RKO (cell line): Measurements from ENCODE around the gene CARD10.
"Not testable (repeated sequence)": the region's sequence is repeated elsewhere in the genome, so short reads cannot be mapped to it uniquely, and the experiment has no call there.

Source experiments
- DNase-seq: peaks from one replicate; pipeline ENCODE4 v3.0.0-alpha.2; 2016; ENCODE audit warnings: low spot score

The CARD10 gene

DNA sequence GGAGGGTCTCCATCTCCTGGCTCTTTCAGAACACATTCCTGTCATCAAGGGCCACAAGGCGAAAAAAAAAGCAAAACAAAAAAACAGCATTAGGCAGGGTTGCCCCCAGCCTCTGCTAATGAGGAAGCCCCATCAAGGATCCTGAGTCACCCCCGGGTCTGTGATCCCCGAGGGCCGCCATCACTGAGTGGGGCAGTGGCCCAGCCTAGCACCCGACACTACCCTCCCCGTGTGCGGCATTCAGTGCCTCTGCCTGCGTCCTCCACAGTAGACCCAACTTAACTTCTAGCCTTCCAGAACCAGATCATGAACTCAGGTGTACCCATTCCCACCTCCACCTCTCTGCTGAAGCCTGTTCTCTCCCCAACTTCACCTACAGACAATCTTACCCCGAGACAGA lies 34.5 kb upstream of the CARD10 start:
- no peak for DNase-seq

DNA sequence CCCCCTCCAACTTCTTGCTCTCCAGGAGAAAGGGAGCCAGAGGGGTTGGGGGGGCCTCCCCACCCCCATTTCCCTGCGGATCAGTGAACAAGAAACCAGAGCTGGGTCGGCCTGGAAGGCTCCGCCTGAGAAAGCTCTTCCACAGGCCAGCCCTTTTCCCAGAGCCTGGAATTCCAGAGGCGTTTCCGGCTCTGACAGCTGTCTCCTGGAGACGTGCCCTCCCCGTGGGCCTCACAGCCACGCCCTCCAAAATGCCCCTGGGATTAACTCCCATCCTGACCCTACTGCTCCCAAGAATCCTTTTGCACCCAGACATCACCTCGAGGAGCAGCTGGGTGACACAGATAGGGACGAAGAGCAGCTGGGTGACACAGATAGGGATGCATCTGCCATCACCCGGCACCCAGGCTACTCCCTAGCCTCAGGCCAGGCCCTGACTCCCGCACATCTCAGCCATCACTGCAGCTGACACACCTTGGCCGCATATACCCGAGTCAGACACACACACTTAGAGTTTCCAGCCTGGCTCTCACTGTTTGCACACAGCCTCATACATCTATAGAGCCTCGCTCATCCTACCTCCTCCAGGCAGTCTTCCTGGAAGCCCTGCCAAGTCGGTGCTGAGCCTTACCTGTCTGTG lies 33.4 kb upstream of the CARD10 start:
- no peak for DNase-seq

DNA sequence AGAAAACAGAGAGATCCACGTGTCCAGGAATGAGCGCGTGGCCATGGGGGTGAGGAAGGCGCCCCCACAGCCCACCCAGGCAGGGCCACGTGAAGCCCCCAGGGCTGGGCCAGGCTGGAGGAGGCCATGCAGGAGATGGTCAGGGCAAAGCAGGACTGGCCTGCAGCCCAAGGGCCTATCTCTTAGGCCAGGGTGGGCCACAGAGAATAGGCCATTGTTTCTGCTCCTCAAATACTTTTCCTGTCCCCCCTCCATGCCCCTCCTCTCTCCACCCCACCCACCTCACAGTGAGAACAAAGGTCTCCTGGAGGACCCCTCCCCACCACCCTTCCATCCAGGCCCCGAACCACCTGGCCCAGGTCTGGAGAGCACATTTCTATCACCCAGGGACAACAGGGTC lies 32.8 kb upstream of the CARD10 start:
- DNase-seq = no peak

DNA sequence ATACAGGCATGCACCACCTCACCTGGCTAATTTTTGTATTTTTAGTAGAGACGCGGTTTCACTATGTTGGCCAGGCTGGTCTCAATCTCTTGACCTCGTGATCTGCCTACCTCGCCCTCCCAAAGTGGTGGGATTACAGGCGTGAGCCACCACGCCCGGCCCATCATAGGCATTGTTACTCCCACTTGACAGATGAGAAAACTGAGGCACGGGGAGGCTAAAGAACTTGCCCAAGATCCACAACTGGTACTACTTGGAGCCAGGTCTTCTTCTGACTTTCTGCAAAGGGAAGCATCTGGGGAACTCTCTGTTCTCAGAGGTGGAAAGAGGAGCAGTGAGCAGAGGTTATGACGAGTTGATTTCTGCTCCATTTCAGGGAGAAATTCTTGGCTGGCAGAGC lies 31.7 kb upstream of the CARD10 start:
- not testable (repeated sequence) for DNase-seq

DNA sequence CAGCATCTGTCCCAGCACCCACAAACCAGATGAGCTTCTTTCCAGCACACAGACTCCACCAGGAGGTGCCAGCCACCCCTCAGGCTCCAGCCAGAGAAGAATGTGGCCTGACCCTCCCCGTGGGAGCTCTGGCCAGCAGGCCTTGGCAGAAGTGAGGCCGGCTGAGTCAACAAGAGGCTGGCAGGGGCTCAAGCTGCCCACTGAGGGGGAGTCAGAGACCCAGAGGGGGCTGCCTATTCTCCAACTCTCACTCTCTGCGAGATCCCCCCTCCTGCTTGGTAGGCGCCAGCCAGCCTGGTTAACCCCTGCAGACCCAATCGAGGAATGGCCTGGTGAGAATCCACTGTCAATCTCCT lies 30.5 kb upstream of the CARD10 start:
- DNase-seq = no peak

DNA sequence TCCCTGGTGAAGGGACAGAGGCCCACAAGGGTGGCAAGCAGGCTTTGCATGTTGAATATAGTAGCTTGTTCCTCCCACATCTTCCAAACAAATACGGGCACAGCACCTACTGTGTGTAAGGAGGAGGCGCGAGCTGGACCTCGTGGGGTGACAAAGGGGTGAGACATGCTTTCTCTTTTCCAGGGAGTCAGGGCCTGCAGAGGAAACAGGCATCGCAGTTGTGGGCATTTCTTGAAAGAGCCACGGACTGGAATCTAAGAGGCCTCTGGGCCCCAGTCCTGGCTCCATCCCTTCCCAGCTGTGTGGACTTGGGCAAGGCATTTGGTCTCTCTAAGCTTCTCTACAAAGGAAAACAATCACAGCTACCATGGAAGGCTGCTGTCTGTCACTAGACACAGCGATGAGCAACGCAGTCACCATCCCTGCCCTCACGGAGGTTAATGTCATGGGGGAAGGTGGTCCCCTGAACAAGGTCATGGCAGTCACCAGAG lies 28.1 kb upstream of the CARD10 start:
- no peak for DNase-seq

DNA sequence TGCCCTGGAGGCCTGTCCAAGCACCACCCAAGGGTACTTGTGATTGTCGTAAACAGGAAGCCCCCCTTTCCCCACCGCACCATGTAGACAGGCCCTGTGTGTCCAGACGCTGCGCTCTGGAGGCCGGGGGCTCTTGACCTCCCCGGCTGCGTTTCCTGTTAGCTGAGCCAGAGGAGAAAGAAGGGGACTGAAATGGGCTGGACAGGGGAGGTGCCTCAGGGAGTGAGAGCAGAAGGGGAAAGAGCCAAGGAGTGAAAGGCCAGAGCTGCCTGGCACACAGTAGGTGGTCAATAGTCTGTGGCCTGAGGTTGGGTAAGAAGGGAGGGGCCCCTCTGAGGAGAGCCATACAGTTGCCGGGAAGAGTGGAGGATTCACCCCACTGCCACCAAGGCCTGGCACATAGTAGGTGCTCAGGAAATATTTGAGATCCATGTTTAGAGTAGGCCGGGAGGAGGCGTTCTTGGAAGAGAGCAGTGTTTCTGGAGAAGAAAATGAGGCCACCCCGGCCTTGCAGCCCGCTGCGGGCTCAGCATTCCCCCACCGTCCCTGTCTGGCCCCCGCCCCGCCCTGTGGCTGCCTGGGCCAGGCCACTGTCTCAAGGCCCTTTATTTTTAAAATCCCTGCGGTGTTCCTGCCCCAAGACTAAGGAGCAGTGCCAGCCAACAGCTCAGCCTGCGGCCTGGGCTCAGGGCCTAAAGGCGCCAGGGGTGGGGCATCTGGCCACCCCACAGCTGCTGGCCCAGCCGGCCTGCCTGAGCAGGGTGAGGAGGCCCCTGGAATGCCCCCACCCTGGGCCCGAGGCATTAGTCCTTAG lies 27.4 kb upstream of the CARD10 start:
- DNase-seq = no peak

DNA sequence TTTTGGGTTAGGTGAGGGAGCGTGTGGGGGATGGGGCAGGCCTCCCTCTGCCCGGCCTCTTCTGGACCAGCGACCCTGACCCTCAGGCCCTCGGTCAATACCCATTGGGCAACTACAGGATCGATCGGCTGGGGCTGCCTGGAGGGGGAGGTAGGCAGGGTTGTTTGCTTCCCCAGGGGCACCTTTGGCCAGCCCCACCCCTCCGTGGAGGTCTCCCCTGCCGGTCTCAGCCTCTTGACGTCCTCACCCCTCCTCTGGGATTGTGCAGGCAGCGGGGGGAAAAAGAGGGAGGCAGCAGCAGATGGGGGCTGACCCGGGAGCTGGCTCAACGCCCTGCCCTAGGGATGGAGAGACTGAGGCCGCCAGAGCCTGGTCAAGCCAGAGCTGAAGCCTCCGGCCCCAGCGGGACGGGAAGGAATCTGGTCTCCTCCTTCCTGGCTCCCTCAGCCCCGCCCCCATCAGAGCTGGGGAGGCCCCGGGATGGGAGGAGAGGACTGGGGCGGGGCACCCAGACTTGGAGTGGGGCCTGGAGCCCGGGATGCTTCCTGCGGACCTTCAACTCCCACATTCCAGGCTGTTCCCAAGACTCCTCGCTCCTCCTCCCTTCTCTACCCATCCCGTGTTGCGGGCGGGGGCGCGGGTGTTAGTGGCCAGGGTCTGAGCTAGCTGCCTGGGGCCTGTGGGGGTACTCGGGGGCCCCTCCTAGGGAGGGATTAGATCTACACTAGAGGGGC lies 26.7 kb upstream of the CARD10 start:
- DNase-seq = peak; percentile 62

DNA sequence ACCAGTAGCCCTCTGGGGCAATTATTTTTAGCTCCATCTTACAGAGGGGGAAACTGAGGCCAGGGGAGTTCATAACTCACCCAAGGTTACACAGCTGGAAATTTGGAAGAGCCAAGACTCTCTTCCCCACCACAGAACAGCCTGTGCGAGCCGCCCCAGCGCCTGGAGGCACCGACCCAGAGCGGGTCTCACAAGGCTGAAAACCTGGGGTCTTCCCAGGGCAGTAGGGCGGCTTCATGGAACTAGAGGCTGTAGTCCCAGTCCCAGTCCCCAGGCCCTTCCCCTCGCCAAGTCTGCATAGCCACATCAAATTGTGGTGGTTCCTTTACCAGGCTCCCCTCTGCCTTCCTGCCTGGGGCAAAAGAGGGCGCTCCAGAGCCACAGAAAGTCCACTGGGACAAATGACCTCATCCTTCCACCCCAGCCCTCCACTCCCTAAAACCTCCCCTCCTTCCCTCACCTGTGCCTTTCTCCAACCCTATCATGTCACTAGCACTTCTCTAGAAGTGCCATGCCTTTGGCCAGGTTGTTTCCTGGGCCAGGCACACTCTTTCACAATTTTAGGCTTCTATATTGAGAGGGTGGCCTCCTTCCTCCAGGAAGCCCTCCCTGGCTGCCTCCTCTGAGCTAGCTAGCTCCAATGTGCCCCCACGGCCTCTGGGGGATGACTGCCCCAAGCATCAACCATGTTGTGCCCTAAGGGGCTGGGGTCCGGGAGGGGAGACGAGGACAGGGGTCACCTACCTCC lies 25.9 kb upstream of the CARD10 start:
- peak; percentile 58 for DNase-seq

DNA sequence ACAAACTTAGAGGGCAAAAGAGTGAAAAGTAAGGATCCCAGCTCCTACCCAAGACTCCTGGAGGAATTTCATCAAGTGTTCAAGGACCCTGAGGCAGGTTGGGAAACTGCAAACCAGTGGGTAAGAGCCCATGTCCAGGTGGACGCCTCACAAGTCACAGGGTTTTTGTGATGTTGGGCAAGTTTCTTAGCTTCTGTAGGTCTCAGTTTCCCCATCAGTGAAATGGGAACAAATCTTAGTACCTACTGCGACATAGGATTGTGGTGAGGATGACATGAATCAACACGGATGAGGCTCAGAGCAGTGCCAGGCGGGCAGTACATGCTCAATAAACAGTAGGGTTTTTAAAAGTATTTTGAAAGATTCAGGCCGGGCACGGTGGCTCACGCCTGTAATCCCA lies 23.7 kb upstream of the CARD10 start:
- DNase-seq = no peak

DNA sequence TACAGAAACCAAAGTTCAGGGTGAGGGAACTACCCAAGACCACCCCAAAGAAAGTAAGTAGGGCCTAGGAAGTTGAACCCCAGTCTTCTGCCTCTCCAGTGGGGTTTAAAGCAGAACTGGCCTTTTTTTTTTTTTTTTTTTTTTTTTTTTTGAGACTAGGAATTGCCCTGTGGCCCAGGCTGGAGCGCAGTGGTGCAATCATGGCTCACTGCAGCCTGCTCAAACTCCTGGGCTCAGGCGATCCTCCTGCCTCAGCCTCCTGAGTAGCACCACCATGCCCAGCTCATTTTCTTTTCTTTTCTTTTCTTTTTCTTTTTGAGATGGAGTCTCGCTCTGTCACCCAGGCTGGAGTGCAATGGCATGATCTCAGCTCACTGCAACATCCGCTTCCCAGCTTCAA lies 23.2 kb upstream of the CARD10 start:
- not testable (repeated sequence) for DNase-seq

DNA sequence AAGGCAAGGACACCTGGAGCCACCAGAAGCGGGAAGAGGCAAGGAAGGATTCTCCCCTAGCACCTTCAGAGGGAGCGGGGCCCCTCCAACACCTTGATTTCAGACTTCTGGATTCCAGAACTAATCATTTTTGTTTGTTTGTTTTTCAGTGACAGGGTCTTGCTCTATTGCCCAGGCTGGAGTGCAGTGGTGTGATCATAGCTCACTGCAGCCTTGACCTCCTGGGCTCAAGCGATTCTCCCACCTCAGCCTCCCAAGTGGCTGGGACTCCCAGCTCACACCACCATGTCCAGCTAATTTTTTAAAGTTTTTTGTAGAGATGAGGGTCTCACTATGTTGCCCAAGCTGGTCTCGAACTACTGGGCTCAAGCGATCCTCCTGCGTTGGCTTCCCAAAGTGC lies 20.6 kb upstream of the CARD10 start:
- DNase-seq = not testable (repeated sequence)

DNA sequence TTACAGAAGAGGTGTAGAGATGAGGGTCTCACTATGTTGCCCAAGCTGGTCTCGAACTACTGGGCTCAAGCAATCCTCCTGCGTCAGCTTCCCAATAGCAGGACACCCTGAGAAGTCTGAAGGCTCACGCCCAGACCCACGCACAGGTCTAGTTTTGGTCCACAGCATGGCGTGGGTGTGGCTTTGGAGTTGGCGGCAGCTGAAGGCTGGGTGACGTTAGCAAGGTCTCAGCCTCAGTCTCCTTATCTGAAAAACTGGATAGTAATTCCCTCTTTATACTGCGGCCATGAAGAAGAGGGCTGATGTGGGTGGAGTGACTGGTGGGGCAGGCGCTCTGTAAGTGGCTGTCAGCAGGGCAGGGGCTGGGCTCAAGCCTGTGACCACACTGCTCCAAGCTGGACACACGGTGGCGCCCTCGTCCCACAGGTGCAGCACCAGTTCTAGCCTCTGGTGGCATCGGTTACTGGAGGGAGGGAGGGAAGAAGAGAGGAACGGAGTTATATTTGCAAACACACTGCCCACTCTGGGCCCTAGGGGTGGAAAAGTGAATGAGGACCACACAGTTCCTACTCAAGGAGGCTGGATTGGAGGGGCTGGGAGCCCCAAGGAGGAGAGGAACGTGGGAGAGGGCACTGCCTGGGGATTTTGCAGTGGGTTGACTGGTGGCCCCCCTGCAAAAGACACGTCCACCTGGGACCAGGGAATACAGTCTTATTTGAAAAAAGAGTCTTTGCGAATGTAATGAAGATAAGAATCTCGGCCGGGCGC lies 19.6 kb upstream of the CARD10 start:
- peak; percentile 93 for DNase-seq

DNA sequence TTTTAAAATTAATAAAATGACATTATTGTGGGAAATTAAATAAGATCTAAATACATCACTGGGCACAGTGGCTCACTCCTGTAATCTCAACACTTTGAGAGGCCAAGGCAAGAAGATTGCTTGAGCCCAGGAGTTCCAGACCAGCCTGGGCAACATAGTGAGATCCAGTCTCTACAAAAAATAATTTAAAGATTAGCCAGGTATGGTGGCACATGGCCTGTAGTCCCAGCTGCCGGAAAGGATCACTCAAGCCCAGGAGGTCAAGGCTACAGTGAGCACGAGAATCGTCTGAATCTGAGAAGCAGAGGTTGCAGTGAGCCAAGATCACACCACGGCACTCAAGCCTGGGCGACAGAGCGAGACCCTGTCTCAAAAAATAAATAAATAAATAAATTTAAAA lies 15.9 kb upstream of the CARD10 start:
- no peak for DNase-seq

DNA sequence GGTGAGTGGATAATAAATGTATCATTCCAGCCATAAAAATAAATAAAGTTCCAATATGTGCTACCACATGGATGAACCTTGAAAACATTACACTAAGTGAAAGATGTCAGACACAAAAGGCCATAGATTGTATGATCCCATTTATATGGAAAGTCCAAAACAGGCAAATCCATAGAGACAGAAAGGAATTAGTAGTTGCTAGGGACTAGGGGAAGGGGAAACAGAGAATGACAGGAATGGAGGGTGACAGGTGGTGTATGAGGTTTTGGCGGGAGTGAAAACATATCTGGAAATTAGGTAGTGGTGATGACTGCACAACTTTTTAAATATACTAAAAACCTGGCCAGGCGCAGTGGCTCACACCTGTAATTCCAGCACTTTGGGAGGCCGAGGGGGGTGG lies 15.2 kb upstream of the CARD10 start:
- DNase-seq = no peak

DNA sequence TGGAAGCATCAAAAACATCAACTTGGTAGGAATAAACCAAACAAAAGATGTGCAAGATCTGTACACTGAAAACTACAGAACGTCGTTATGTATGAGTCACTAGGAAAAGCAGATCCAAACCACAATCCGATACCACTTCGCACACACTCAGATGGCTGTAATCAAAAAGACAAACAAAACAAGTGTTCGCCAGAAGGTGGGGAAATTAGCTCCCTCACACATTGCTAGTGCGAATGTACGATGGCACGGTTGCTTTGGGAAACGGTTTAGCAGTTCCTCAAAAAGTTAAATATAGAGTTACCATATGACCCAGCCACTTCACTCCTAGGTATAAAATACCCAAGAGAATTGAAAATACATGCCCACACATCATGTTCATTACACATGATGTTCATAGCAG lies 14.8 kb upstream of the CARD10 start:
- peak; percentile 77 for DNase-seq

DNA sequence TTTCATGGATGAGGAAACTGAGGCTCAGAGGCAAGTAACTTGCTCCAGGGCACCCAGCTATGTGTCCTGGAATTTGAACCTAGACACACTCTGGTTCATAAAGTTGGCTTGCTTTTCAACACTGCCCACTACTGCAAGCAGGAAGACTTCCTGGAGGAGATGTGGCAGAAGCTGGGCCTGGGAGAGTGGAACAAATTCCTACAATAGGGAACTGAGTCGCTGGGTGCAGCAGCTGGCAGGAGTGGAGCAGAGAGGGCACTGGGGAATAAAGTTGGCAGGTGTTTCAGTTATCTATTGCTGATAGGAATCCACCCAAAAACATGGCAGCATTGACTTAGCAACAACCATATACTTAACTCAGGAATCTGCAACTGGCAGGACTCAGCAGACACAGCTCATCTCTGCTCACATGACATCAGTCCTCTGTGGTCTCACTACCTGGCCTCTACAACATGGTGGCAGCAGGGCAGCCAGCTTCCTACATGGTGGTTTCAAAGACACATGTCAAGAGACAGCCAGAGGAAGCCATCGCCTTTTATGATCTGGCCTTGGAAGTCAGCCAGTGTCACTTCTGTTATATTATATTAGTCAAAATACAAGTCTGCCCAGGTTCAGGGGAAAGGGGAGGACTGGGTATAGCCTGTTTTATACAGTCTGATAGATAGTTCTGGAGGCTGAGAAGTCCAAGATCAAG lies 10.6 kb upstream of the CARD10 start:
- no peak for DNase-seq

DNA sequence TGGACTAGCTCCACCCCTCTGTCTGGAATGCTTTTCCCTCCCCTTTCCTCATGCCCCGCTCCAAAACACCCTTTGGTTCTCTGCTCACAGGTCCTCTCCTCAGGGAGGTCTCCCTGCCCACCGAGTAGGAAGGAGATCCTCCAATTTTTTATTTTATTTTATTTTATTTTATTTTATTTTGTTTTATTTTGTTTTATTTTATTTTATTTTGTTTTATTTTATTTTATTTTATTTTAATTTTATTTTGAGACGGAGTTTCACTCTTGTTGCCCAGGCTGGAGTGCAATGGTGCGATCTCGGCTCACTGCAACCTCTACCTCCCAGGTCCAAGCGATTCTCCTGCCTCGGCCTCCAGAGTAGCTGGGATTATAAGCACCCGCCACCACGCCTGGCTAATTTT lies 8.7 kb upstream of the CARD10 start:
- DNase-seq = not testable (repeated sequence)

DNA sequence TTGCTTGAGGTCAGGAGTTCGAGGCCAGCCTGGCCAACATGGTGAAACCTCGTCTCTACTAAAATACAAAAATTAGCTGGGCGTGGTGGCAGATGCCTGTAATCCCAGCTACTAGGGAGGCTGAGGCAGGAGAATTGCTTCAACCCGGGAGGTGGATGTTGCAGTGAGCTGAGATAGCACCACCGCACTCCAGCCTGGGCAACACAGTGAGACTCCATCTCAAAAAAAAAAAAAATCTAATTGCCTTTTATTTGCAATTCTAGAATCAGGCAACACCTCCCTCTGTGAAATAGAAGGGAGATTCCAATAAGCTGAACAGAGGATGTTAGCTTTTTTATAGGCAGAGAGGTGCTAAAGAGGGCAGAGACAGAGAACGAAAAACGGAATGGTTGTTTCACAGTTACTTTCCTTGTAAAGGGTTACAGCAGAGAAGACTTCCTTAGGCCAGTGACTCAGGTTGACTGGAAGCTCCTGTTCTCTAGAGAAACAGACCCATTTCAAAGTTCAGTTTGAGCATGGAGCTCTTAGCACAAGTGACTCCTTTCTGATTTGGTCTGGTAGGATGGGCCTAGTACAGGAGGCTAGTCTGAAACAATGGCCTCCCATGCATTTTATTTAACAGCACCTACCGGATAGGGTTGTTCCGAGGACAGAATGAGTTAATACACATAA lies 8.0 kb upstream of the CARD10 start:
- not testable (repeated sequence) for DNase-seq

DNA sequence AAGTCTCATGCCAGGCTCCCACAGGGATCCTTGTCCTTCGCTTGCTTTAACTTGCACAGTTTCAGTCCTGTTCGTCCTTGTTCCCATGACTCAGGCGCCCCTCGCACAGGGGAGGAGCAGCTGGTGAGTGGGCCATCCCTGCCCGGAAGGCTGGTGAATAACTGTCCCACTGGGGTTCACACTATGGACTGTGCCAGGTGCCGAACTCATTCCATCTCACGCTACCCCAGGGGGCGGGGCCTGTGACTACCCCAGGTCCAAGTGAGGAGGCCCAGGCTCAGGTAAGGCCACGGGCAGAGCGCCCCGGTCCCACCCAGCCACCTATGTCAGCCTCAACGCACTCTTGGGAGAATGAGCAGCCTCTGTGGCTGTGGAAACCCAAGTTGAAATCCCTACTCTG lies 7.2 kb upstream of the CARD10 start:
- no peak for DNase-seq
